Testis (tissue), 3 donors: ENCODE data around the gene TMEM42. TPM values are rescaled to one million over a fixed set of nuclear protein-coding genes. Genes with fewer than 3 reads are reported as not detected.

Source experiments
- DNase-seq: peaks from one replicate; pipeline ENCODE4 v3.0.0-alpha.2; 2019
- H3K27ac ChIP-seq, 2 donors: fragments of 200-600 bp; sonication (generic); one replicate each; pipeline ENCODE4 v1.5.1; 2019
- H3K27me3 ChIP-seq: fragments of 200-600 bp; sonication (generic); one replicate; pipeline ENCODE4 v1.5.1; 2019
- H3K36me3 ChIP-seq: fragments of 200-600 bp; sonication (generic); one replicate; pipeline ENCODE4 v1.5.1; 2017; ENCODE audit warnings: low read depth; ENCODE audit errors: missing control alignments
- H3K4me1 ChIP-seq: fragments of 200-600 bp; sonication (generic); one replicate; pipeline ENCODE4 v1.5.1; 2019
- H3K4me3 ChIP-seq, 2 donors: fragments of 200-600 bp; sonication (generic); one replicate each; pipeline ENCODE4 v1.5.1; 2017 to 2019
- H3K9me3 ChIP-seq: fragments of 200-600 bp; sonication (generic); one replicate; pipeline ENCODE4 v1.5.1; 2017
- CTCF ChIP-seq, 3 experiments: fragments of 450-650 bp in 2 of 3; fragments of 200-600 bp in 1 of 3; sonication (generic) in 1 of 3; IDR thresholded peaks; one replicate each; pipeline ENCODE4 v1.5.1; 2016 to 2019; ENCODE audit warnings: antibody characterized with exemption in 3 of 3, mild to moderate bottlenecking in 2 of 3, moderate library complexity in 1 of 3
- POLR2A ChIP-seq: fragments of 450-650 bp; IDR thresholded peaks from one replicate; pipeline ENCODE4 v1.6.1; 2017; ENCODE audit warnings: antibody characterized with exemption, mild to moderate bottlenecking, moderate library complexity
- WGBS, 2 donors: methylation state at CpG; one replicate each; pipeline ENCODE4 v1.1.5; 2018; 5-methylcytosine and 5-hydroxymethylcytosine counted together
- intact Hi-C: fragments of 100-400 bp; cut with DNase I; formaldehyde crosslinking; loops from one replicate; pipeline ENCODE4 v1.15.1; 2023; ENCODE audit warnings: low total_unique reads
- microRNA counts, 2 donors: library from miRNA; unstranded; fragments of <30 nt; microRNA quantifications; one replicate each; lab custom pipeline; 2016
- polyA plus RNA-seq: library from polyadenylated mRNA; stranded (reverse); fragments of 350-450 nt; fragmentation: Illumina TruSeq; extraction: RNeasy Lipid Tissue Mini Kit (QIAGEN cat#74804); gene quantifications from one replicate; pipeline ENCODE4 v1.2.3, GENCODE V29; 2014; ENCODE audit warnings: low read depth, low replicate concordance; ENCODE audit not compliant: insufficient read depth
- total RNA-seq, 2 donors: library from RNA; depleted of rRNA; stranded (reverse); fragments of >200 nt; gene quantifications; one replicate each; pipeline ENCODE4 v1.2.3, GENCODE V29; 2016

Gene TMEM42
- total and polyA plus RNA-seq, 3 donors from 2014 or later, result 42.2 to 46.4 (median 42.2) TPM

GRCh38 chr3:44913868-44914468 lies 52.3 kb downstream of the TMEM42 start:
- WGBS, 2 donors, result 45 to 48% methylated on average over 4 of the region's 4 CpGs
- Histone ChIP-seq H3K4me3 (no peak overlapping the region), H3K27ac (no peak overlapping the region), H3K36me3 (no peaks in the 10 kb centered on the region), H3K4me1 (no peaks in the 10 kb centered on the region), H3K9me3 (no peaks in the 10 kb centered on the region), H3K27me3 (no peaks in the 10 kb centered on the region)
- intact Hi-C loops, result no loop called here
- peak; percentile 79 for DNase-seq
- TF ChIP-seq POLR2A, result no peak
- peak in 2 of 3 experiments; percentile 65 to 70 for TF ChIP-seq CTCF (IDR thresholded peaks at IDR 0.05)

GRCh38 chr3:44914936-44915335 lies 53.2 kb downstream of the TMEM42 start:
- DNase-seq, result peak; percentile 50
- Histone ChIP-seq H3K4me3 (no peak overlapping the region), H3K36me3 (no peaks in the 10 kb centered on the region), H3K27ac (no peak overlapping the region), H3K27me3 (no peaks in the 10 kb centered on the region), H3K4me1 (peaks cover 2% of the 10 kb centered on the region), H3K9me3 (no peaks in the 10 kb centered on the region)
- 58 to 81% methylated on average over 4 of the region's 4 CpGs for WGBS, 2 donors
- TF ChIP-seq POLR2A, result no peak
- peak in 1 of 3 experiments; percentile 30 for TF ChIP-seq CTCF (IDR thresholded peaks at IDR 0.05)
- intact Hi-C loops, result no loop called here

MicroRNAs within 50 kb of the gene (microRNA counts, 767-probe panel; counts per million panel counts)
- microRNA hsa-miR-564 (lab: Ali Mortazavi, UCI), result 0 to 152 counts per million in 2 donors

Other genes starting within 250 kb of the TMEM42 start
- gene ZNF197, start 236.9 kb upstream of the TMEM42 start, total RNA-seq, result 10 to 100 TPM; 21.1 to 23.6 TPM
- 11.9 TPM for gene ZNF197, start 236.9 kb upstream of the TMEM42 start, polyA plus RNA-seq
- 10 to 100 TPM; 19.8 to 26.6 TPM for gene ZNF35, start 213.2 kb upstream of the TMEM42 start, total RNA-seq
- 20.3 TPM for gene ZNF35, start 213.2 kb upstream of the TMEM42 start, polyA plus RNA-seq
- gene ZNF502, start 149.3 kb upstream of the TMEM42 start, total RNA-seq, result 10 to 100 TPM; 10.8 to 13.3 TPM
- 9.0 TPM for gene ZNF502, start 149.3 kb upstream of the TMEM42 start, polyA plus RNA-seq
- 10 to 100 TPM; 10.2 to 12.3 TPM for gene ZNF501, start 132.3 kb upstream of the TMEM42 start, total RNA-seq
- 9.2 TPM for gene ZNF501, start 132.3 kb upstream of the TMEM42 start, polyA plus RNA-seq
- gene KIAA1143, start 100.3 kb upstream of the TMEM42 start, total RNA-seq, result 10 to 100 TPM; 14.6 to 15.1 TPM
- 14.3 TPM for gene KIAA1143, start 100.3 kb upstream of the TMEM42 start, polyA plus RNA-seq
- 10 to 100 TPM; 10.1 to 26.5 TPM for gene KIF15, start 100.1 kb upstream of the TMEM42 start, total RNA-seq
- 16.7 TPM for gene KIF15, start 100.1 kb upstream of the TMEM42 start, polyA plus RNA-seq
- gene TGM4, start 12.7 kb downstream of the TMEM42 start, total RNA-seq, result 1 to 10 TPM in 1 of 2 donors, under 1 TPM in 1; 0.68 to 1.4 TPM
- gene TGM4, start 12.7 kb downstream of the TMEM42 start, polyA plus RNA-seq, result 1.1 TPM
- gene ZDHHC3, start 114.3 kb downstream of the TMEM42 start, total RNA-seq, result 100 to 1,000 TPM; 122 to 164 TPM
- 248 TPM for gene ZDHHC3, start 114.3 kb downstream of the TMEM42 start, polyA plus RNA-seq
- 10 to 100 TPM; 66.3 to 71.5 TPM for gene EXOSC7, start 114.3 kb downstream of the TMEM42 start, total RNA-seq
- gene EXOSC7, start 114.3 kb downstream of the TMEM42 start, polyA plus RNA-seq, result 63.3 TPM
- gene CLEC3B, start 164.4 kb downstream of the TMEM42 start, total RNA-seq, result 10 to 100 TPM; 86.6 to 88.8 TPM
- 198 TPM for gene CLEC3B, start 164.4 kb downstream of the TMEM42 start, polyA plus RNA-seq